ENCODE results near the gene MRPL36.

- TF ChIP-seq ATF1 (CRISPR knock-in tag; IDR thresholded peaks at IDR 0.05) (no peak), ATF1 (tag; IDR thresholded peaks at IDR 0.05) (peak; percentile 66), JUND (IDR thresholded peaks at IDR 0.05; ENCODE audit: borderline replicate concordance, low read depth, low read length) (peak; percentile 56; the same call in 1 of the 2 replicates), JUND (tag; IDR thresholded peaks at IDR 0.05; ENCODE audit: borderline replicate concordance, low read depth, low read length) (no peak), CTCF (IDR thresholded peaks at IDR 0.05 in 2 of 3, conservative IDR thresholded peaks at IDR 0.05 in 1 of 3; ENCODE audit: insufficient read depth in 2 of 3, low read depth in 1 of 3, low read length in 3 of 3) (peak in 1 of 3 experiments; percentile 6; a peak in 1 of 6 replicates), MAX (CRISPR knock-in tag; IDR thresholded peaks at IDR 0.05) (no peak), FOXM1 (IDR thresholded peaks at IDR 0.05; ENCODE audit: low read depth) (no peak), FOXM1 (CRISPR knock-in tag; IDR thresholded peaks at IDR 0.05; ENCODE audit: low read depth) (0 out of 2 replicates have a peak, but pooled peaks have one; percentile 59), ZNF609 (CRISPR knock-in tag; IDR thresholded peaks at IDR 0.05; ENCODE audit: borderline replicate concordance) (peak; percentile 39; the same call in 1 of the 2 replicates), ZC3H4 (CRISPR knock-in tag; IDR thresholded peaks at IDR 0.05; ENCODE audit: borderline replicate concordance) (no peak), TFAP4 (CRISPR knock-in tag; IDR thresholded peaks at IDR 0.05; ENCODE audit: borderline replicate concordance) (peak; percentile 88), RNF2 (IDR thresholded peaks at IDR 0.05) (no peak; the same call in 1 of the 2 replicates), BHLHE40 (IDR thresholded peaks at IDR 0.05; ENCODE audit: low read length) (no peak), ZBED1 (IDR thresholded peaks at IDR 0.05) (no peak), STAT5B (CRISPR knock-in tag; IDR thresholded peaks at IDR 0.05) (no peak), OTX1 (CRISPR knock-in tag; IDR thresholded peaks at IDR 0.05) (no peak), EGR1 (conservative IDR thresholded peaks at IDR 0.05) (peak; percentile 36)
Observed at GRCh38 chr5:1801222-1801966, 1.8 kb upstream of the MRPL36 start, which contains the start of gene NDUFS6.

All from K562 (cell line).